ENCODE data around the gene HINFP.

DNA sequence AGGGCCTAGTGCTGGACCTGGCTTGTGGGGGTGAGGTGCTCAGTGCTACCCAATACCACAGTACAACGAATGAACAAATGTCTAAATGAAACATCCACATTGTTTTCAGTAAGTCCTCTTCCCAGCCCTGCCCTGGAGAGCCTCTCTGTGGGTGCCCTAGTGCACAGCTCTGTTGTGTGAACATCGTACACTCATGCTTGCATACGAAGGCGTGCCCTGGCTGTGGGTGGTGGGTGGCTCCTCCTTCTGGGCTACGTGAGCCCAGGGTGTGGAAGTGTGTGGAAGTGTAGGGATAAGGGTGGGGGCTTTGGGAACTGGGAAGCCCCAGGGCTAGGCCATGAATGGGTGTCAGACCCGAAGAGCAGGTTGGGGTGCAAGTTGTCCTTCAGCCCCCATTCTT, 46.6 kb downstream of the HINFP start:
- TF ChIP-seq GATA3 (IDR thresholded peaks at IDR 0.05; ENCODE audit: low read depth, low read length) (no peak), GATA2 (IDR thresholded peaks at IDR 0.05; ENCODE audit: low read depth, low read length) (no peak)
